GM19372 (cell line): Measurements from ENCODE around the gene SCN4B.
"Not testable (repeated sequence)": the region's sequence is repeated elsewhere in the genome, so short reads cannot be mapped to it uniquely, and the experiment has no call there.

Source experiments
- ATAC-seq: cut with Tn5 transposase; IDR thresholded peaks from one replicate; pipeline ENCODE4 v1.9.1; 2021; ENCODE audit warnings: mild to moderate bottlenecking, low read depth, moderate library complexity; ENCODE audit not compliant: unreplicated experiment

Gene SCN4B

GRCh38 chr11:118152552-118153471 is at the start of gene SCN4B:
SCN4B (minus strand) TSS chr11:118152823; CDS start chr11:118152673, 150 bp downstream.
- no peak for ATAC-seq

GRCh38 chr11:118201966-118202365 is 49.3 kb upstream of the SCN4B start:
- no peak for ATAC-seq

GRCh38 chr11:118200901-118201680 is 48.5 kb upstream of the SCN4B start:
- no peak for ATAC-seq

- no peak for ATAC-seq
These were observed 47.9 kb upstream of the SCN4B start for GRCh38 chr11:118200497-118200896.

- no peak for ATAC-seq
These were observed 46.5 kb upstream of the SCN4B start for GRCh38 chr11:118199135-118199534.

GRCh38 chr11:118198370-118198769 is 45.7 kb upstream of the SCN4B start:
- ATAC-seq = no peak

- ATAC-seq = no peak
These were observed 42.4 kb upstream of the SCN4B start for GRCh38 chr11:118194835-118195627.

GRCh38 chr11:118193910-118194566 is 41.4 kb upstream of the SCN4B start:
- no peak for ATAC-seq

- not testable (repeated sequence) for ATAC-seq
These were observed 40.2 kb upstream of the SCN4B start for GRCh38 chr11:118192817-118193216.

GRCh38 chr11:118190942-118191506 is 38.4 kb upstream of the SCN4B start:
- not testable (repeated sequence) for ATAC-seq

- no peak for ATAC-seq
These were observed 33.9 kb upstream of the SCN4B start for GRCh38 chr11:118186346-118187107.

GRCh38 chr11:118184784-118185579 is 32.4 kb upstream of the SCN4B start:
- ATAC-seq = no peak

GRCh38 chr11:118183691-118184090 is 31.1 kb upstream of the SCN4B start:
- not testable (repeated sequence) for ATAC-seq

- no peak for ATAC-seq
These were observed 27.7 kb upstream of the SCN4B start for GRCh38 chr11:118180300-118180703.

- no peak for ATAC-seq
These were observed 24.1 kb upstream of the SCN4B start for GRCh38 chr11:118176778-118177134.

GRCh38 chr11:118175993-118176777 is 23.6 kb upstream of the SCN4B start, which contains the start of gene SCN2B:
SCN2B (minus strand) TSS chr11:118176639; CDS start chr11:118176431, 208 bp downstream.
- no peak for ATAC-seq
